GM21447 (cell line): ENCODE data around the gene CAMK4.
A peak's percentile ranks its signal among the peaks of the same experiment; 100 is the strongest.
"Not testable (repeated sequence)": the region's sequence is repeated elsewhere in the genome, so short reads cannot be mapped to it uniquely, and the experiment has no call there.

Experiments used
- ATAC-seq: cut with Tn5 transposase; IDR thresholded peaks from one replicate; pipeline ENCODE4 v1.9.1; 2021; ENCODE audit not compliant: unreplicated experiment

The CAMK4 gene

DNA sequence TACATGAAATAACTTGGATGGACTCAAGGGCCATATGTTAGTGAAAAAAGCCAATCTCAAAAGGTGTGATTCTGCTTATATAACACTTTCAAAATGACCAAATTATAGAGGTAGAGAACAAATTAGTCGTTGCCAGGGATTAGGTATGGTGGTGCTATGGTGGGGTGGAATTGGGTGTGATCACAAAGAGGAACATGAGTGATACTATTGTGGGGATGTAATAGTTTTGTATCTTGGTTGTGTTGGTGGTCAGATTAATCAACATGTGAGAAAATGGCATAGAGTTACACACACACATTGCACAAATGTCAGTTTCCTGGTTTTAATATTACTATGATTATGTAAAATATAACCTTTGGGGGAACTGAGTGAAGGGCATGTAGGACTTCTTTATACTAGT lies 31.9 kb downstream of the CAMK4 start:
- no peak for ATAC-seq

DNA sequence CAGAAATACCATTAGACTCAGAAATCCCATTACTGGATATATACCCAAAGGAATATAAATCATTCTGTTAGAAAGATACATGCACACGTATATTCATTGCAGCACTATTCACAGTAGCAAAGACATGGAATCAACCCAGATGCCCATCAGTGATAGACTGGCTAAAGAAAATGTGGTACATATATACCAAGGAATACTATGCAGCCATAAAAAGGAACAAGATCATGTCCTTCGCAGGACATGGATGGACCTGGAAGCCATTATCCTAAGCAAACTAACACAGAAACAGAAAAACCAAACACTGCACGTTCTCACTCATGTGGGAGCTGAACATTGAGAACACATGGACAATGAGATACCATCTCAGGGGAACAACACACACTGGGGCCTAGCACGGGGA lies 33.4 kb downstream of the CAMK4 start:
- not testable (repeated sequence) for ATAC-seq

DNA sequence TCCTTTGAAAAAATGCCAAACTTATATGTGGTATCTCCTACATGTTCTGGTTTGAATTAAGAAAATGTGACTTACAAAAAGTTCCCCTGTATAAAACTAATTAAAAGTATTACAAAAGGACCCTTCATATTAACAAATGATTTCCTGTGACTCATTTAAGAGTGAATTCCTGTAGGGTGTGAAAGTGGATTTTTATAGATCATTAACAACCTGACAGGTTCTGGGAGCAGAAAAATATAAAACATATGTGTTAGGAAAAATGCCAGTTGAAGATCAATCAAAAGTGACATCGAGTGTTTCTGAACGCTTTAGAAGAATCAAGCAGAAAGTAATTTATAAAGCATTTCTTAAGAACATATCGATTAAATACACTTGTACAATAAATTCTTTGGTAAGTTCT lies 35.5 kb downstream of the CAMK4 start:
- ATAC-seq: no peak

DNA sequence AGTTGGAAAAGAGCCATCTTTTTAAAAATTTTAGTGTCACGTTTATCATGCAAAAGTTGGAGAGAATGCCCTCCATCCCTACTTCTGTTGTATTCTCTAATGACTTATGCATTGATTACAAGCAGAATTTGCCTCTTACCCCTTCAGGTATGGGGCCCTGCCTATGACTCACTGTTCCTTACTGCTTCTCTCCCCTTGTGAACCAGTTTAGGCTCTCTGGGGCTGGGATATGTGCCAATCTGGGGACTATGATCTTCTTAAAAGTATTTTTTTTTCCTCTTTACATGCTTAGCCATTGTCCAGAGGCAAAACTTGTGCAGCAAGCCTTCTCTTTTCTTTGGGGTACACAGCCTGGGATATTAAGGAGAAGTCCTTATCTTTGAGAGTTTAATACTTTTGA lies 37.4 kb downstream of the CAMK4 start:
- no peak for ATAC-seq

DNA sequence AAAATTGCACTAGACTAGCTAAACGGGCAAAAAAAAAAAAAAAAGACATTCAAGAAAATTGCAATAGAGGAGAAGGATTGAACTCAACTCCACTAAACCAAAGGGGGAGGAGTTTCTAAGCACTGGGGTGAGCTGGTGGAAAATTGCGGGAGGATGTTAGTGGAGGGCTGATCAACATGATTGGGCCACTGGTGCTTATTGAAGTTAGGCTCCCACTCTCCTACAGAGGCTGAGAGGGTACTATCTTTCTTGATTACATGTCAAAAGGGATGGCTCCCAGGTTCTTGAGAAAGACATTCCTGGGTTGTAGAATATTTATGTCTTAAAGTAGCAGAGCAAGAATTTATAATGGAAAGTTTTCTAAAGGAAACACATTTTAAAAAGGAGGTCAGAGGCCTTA lies 38.0 kb downstream of the CAMK4 start:
- no peak for ATAC-seq

DNA sequence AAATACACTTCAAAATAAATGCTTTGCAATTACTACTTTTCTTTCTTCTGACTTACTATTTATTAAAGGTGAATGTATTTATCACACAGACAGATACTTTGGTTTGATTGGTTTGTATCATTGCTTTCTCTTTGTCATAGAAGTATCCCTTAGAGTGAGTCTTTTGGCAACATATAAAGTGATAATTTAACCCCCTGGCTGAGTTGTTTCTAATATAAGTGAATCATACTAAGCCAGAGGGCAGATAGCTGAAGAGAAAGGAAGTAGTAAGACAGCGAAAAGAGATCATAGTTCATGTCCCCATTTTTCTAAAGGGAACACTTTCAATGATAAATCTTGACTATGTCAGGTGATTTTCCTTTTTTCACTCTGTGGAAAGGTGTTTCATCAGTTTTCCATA lies 38.6 kb downstream of the CAMK4 start:
- ATAC-seq: no peak

DNA sequence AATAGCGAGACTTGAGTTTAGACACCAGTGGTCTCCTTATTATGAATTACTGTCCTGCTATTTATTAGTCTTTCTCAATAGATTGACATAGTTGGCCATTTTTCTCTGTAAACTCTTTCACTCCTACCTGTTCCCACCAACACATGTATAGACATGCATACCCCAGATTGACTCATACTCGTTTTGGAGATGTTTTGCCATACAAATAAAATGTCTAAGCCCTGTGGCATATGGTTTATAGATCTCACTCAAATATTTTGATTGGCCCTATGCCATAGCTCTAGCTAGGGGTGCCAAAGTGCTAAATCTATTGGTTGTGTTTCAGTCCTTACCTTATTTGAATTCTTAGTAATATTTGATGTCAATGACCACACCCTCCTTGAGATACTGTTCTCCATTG lies 42.3 kb downstream of the CAMK4 start:
- ATAC-seq: no peak

DNA sequence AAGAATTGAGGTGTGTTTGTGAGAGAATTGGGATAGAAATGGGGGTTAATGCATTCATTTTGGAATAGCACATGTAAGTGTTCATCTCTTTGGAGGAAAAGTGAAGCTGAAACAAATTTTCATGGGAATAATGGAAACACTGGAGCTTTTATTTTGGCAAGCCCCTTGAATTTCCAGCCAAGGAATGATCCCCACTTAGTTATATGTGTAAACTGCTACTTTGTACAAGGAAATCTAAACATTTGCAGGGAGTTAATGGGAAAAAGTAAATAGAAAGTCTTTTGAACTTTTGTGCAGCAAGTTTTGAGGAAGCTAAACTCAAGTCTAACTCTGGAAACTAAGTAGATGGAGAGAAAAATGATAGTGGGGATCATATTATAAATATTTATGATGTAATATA lies 44.1 kb downstream of the CAMK4 start:
- ATAC-seq: no peak

DNA sequence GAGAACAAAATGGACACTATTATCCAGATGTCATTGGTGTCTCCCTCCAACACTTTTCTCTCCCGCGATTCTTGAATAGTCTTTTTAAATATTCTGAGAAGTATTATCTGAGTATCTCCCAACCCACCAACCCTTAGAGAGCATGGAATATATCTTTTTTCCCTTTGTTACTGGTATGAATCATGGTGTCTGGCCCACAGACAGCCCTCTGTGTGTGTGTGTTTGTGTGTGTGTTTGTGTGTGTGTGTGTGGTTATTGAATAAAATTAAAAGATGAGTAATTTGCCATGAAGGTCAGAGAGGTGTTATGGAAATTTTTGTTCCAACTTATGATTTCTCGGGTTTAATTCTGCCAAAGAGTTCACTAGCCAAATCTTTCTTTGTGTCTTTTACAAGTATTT lies 47.7 kb downstream of the CAMK4 start:
- ATAC-seq: no peak

DNA sequence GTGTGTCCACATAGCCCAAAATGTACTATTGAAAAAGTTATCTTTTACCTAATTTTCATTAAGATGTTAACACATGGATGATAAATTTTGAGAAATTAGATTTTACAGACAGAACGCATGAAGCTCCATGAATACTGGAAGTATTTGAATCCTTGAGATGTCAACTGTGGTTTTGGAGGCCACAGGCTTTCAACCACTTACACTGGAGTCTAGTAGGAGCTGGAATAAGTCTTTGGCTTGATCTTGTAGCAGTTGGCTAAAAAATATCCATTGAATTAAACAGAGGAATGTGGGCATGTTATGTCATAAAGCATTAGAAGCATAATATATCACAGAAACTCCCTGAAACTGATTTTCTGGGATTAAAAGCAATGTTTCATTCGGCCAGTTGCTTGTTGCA lies 52.9 kb downstream of the CAMK4 start:
- ATAC-seq: no peak

DNA sequence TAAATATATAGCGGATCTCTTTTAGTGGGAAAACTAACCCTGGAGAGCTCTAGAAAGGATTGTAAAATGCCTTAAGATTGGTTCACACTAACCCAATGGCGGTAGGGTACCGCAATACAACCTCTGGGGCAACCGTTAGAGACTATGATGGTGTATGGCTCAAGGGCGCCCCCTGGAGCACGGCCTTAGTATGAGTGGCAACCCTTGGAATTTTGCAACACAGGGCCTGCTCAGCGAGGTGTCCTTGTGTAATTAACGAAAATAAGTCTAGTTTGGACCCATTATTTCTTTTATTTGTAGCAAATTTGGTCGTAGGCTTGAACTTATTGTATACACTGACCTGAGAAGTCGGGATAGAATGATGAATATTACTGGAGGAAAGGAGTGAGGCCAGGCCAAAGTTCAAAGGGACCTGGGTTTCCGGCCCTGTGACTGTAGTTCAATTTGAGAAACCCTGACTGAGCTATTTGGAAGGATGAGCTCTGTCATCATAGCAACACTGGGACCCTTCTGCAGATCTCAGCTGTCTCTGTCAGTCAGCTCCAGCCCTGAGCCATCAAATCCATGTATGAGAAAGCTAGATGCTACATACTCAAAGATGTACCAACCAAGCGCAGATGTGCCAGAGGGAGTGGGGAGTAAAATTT lies 54.8 kb downstream of the CAMK4 start:
- peak; percentile 93 for ATAC-seq

DNA sequence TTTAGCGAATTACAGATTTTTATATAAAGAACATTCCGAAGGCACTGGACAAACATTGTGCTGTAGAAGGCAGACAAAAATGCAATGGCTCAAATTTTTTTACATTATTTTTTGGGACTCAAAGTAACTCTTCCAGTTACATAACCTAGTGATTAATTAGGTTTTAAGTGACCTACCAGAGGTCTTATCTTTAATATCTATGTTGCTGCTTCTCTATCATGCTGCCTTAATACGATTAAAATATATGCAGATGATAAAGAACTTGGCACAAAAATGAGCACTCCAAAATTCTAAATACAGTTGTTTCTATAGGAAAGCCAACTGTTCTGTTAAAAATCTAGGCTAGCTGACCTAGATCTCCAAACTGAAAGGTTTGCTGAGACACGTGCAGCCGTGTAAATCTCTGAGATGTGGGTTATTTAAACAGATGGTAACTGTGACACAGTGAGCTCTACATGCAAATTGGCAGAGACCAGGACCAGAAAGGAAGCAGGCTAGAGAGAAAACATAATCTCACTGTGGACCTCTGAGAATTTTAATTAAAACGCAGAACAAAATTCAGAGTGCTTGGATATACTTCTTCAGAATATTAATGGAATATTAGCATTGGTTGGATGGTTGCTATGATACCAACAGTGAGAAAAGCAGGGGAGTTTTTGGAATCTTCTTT lies 56.2 kb downstream of the CAMK4 start:
- ATAC-seq: no peak

DNA sequence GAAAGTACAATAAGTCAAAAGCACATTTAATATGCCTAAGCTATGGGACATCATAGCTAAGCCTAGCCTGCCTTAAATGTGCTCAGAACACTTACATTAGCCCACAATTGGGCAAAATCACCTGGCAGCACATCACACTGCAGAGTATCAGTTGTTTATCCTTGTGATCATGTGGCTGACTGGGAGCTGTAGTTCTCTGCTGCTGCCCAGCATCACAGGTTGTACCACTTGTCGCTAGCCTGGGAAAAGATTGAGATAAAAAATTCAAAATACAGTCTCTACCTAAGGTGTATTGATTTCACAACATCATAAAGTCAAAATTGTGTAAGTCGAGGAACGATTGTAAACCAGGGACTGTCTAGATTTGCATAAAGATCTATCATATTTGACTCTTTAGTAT lies 58.6 kb downstream of the CAMK4 start:
- ATAC-seq: no peak

DNA sequence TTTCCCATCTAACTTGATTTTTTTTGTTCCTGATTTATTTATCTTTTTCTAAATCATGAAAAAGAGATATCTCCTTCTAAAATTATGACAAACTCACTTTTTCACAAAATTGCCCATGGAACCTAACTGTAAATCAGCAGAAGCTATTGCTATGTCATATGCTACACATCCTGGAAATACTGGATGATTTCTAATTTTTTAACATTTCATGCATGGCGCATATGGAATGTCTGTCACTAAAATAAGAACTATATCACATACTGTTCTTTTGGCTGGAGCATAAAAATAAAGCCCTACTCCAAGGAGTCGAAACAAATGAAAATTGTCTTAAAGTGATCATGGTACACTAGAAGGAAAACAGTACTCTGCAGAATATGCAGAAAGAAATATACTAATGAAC lies 60.6 kb downstream of the CAMK4 start:
- no peak for ATAC-seq

DNA sequence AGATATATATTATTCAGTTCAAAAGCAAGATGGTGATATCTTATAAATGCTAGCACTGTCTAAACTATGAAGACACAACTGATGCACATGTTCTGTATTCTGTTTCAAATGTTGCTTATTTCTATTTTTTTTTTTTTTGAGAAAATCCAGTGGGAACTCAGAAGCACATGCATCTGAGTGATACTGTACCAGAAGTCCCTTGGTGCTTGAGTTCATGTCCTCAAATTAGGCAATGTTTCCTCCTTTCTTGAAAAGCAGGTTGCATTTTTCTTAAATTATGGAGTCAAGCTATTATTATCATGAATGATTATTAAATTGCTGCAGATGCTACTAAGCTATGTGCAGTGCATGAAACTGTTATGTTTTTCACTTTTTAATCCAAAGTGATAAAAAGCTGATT lies 70.4 kb downstream of the CAMK4 start:
- ATAC-seq: no peak

DNA sequence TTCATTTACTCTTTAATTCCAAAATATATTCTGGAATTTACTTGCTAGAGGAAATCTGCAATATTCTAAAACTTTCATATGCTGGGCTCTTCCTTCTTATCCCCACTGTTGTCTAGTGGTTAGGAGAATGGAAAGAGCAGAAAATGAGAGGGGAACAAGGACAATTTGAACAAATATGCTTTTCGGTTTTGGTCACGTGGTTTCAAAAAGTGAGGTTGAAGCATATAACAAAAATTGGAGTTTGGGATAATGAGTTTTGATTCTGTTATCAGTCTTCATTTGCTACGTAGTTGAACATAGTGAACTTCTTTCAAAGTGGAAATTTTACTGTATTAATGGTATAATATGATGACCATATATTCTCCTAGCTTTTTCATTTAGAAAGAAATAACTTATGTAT lies 71.5 kb downstream of the CAMK4 start:
- no peak for ATAC-seq

DNA sequence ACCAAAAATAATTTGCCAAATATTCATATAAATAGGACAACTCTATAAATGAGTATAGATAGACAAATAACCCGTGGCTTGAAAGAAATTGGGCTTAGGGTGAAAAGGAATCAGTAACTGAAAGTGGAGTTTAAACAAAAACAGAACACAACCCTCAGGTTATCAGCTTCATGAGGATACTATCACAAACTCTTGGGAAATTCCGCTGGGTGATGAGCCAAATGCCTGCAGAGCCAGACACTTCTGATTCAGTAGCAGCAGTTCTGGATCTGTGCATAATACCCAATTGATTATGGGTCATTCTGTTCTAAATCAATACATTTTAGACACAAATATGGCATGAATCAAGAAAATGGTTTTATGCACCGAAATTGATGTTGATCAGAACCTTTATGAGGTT lies 72.4 kb downstream of the CAMK4 start:
- ATAC-seq: no peak

DNA sequence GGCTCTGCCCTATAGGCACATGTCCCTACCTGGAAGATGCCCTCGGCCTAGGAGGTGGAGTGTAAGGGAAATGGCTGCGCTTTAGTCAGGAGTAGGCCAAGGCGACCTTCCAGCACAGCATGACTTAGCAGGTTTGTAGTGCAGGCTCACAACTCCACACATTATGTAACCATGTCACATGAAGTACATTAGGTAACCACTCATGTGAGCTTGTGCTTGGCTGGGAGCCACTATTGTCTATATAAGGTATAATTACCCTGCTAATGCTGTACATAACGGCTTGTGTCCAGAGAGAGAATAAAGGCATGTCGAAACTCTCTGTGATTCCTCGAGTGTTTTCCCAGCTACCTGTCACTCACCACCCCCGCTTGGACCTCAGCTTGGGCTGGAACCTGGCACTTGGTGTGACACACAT lies 74.9 kb downstream of the CAMK4 start:
- no peak for ATAC-seq

DNA sequence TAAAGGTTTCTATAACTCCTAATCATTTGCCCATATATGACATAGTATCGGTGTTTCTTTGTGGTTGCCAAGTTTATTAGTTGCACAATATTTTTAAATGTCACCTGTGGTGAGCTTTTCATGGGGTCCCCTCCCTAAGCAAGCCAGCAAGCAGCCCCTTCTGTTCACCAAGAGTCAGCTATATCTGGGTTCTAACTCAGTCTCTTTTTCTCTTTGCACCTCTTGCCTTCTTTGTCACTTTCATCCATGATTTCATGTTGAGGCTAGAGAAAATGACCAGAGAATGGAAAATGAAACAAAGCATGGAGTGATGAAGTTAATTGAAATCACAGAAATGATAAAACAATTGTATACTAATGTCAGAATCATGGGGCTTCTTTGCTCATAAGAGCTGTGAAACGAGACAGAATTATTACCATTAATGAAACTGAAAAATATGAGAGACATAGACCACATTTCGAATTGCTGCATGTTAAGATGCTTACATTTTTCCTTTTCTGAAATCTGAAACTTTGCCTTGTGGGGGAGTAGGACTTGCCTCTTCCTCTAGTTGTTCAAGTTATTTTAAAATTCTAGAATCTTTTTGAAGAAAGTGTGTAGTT lies 75.7 kb downstream of the CAMK4 start:
- ATAC-seq: no peak

DNA sequence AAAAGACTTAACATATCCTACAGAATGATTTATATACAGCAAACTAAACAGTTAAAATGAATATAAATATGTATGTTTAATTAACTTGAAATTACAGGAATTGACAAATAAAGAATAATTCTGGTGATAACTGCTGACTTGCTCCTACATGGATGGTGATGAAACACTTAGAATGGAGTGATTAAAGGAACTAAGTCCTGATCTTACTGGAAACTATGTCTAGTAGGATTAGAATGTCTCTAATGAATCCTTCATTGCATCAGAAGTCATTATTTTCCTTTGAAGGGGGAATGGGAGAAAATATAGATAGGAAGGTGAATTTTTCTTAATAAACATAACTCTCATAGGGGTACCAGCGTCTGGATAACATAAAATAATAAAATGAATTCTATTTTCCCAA lies 77.1 kb downstream of the CAMK4 start:
- ATAC-seq: no peak

DNA sequence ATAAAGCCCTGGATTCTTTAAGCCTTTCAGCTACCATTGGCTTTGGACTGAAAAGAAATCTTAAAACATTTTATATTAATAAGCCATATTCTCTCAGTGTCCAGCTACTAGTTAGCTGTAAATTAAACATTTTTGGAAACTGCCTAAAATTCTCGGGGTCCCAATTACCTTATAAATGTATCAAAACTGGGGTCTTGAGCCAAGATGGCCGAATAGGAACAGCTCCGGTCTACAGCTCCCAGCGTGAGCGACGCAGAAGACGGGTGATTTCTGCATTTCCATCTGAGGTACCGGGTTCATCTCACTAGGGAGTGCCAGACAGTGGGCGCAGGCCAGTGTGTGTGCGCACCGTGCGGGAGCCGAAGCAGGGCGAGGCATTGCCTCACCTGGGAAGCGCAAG lies 77.9 kb downstream of the CAMK4 start:
- ATAC-seq: not testable (repeated sequence)

DNA sequence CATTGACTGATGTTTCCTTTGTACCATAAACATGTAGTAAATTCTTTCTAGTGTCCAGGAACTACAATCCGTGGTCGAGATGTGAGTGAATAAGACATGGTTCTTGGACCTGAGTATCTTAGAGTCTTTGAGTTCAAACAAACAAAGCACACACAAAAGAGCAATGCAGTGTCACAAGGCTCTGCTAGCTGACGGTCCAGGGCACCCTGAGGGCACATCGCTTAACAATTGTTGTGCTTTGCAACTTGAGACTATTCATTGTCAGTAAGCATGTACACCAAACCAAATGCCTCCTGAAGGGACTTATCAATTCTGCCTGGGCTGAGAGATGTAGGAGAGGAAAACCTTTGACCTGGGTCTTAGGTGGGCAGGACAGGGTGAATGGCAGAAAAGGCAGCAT lies 84.8 kb downstream of the CAMK4 start:
- ATAC-seq: no peak

DNA sequence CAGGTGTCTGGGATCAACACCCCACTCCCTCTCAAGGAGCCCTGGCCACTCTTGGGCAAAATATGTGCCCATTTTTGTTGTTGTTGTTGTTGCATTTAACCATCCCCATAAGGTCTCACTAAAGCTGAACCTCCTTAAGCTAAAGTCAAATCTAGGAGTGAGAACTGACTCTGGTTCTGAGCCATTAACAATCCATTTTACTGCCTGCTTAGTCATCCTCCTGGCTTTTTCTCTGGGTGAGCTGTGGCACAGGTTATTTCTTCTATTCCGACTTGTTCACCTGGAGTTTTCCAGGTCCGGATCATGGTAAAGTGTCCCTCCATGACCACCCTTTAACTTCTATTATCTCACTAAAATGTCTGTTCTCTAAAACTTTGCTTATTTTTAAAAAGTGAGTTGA lies 85.2 kb downstream of the CAMK4 start:
- ATAC-seq: no peak
